Fibroblast of lung (primary cell): ENCODE data around the gene RNGTT.

Source experiments
- EZH2 ChIP-seq: IDR thresholded peaks from 2 replicates; pipeline ENCODE4 v1.5.1; 2012; ENCODE audit warnings: low read length, control low read depth, mild to moderate bottlenecking; ENCODE audit errors: missing control alignments
- TF ChIP-seq, protein P1 (sequence below), 2 donors: IDR thresholded peaks in 1 of 2; conservative IDR thresholded peaks in 1 of 2; 1 replicate in 1 of 2; 2 replicates in 1 of 2; pipeline ENCODE4 v1.5.1; 2011 to 2012; ENCODE audit warnings: low read length in 2 of 2, control low read depth in 1 of 2, inconsistent platforms in 1 of 2, low read depth in 1 of 2, mild to moderate bottlenecking in 1 of 2

- TF ChIP-seq, protein P1, sequence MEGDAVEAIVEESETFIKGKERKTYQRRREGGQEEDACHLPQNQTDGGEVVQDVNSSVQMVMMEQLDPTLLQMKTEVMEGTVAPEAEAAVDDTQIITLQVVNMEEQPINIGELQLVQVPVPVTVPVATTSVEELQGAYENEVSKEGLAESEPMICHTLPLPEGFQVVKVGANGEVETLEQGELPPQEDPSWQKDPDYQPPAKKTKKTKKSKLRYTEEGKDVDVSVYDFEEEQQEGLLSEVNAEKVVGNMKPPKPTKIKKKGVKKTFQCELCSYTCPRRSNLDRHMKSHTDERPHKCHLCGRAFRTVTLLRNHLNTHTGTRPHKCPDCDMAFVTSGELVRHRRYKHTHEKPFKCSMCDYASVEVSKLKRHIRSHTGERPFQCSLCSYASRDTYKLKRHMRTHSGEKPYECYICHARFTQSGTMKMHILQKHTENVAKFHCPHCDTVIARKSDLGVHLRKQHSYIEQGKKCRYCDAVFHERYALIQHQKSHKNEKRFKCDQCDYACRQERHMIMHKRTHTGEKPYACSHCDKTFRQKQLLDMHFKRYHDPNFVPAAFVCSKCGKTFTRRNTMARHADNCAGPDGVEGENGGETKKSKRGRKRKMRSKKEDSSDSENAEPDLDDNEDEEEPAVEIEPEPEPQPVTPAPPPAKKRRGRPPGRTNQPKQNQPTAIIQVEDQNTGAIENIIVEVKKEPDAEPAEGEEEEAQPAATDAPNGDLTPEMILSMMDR (conservative IDR thresholded peaks at IDR 0.05 in 1 of 2, IDR thresholded peaks at IDR 0.05 in 1 of 2; ENCODE audit: low read depth in 1 of 2, low read length in 2 of 2): no peak
- no peak for TF ChIP-seq EZH2
Observed at GRCh38 chr6:88585276-88585692, 378.1 kb downstream of the RNGTT start.
